Hepatocyte (in vitro differentiated cells): ENCODE data around the gene COPB1. TPM values are rescaled to one million over a fixed set of nuclear protein-coding genes. Genes with fewer than 3 reads are reported as not detected.
A peak's percentile ranks its signal among the peaks of the same experiment; 100 is the strongest.

Experiments used
- DNase-seq: peaks from one replicate; pipeline ENCODE4 v3.0.0-alpha.2; 2016; ENCODE audit warnings: low spot score
- H2AFZ ChIP-seq: fragments of 200-600 bp; sonication (generic); 2 replicates; pipeline ENCODE4 v1.6.0; 2016; ENCODE audit warnings: antibody characterized with exemption, mild to moderate bottlenecking
- H3K27ac ChIP-seq: fragments of 200-600 bp; sonication (generic); 2 replicates; pipeline ENCODE4 v1.5.1; 2016; ENCODE audit warnings: mild to moderate bottlenecking
- H3K27me3 ChIP-seq: fragments of 200-600 bp; sonication (generic); 2 replicates; pipeline ENCODE4 v1.6.1; 2016
- H3K36me3 ChIP-seq: fragments of 200-600 bp; sonication (generic); replicated peaks from 2 replicates; pipeline ENCODE4 v1.5.1; 2016; ENCODE audit warnings: low read depth; ENCODE audit not compliant: insufficient read depth
- H3K4me1 ChIP-seq: fragments of 200-600 bp; sonication (generic); 2 replicates; pipeline ENCODE4 v1.5.1; 2016; ENCODE audit warnings: mild to moderate bottlenecking, moderate library complexity; ENCODE audit not compliant: insufficient read depth
- H3K4me2 ChIP-seq: fragments of 200-600 bp; sonication (generic); 2 replicates; pipeline ENCODE4 v1.6.0; 2016
- H3K4me3 ChIP-seq: fragments of 200-600 bp; sonication (generic); 2 replicates; pipeline ENCODE4 v1.5.1; 2016; ENCODE audit warnings: mild to moderate bottlenecking
- H3K79me2 ChIP-seq: fragments of 200-600 bp; sonication (generic); 2 replicates; pipeline ENCODE4 v1.6.0; 2017; ENCODE audit warnings: mild to moderate bottlenecking
- H3K9me2 ChIP-seq: fragments of 200-600 bp; sonication (generic); replicated peaks from 2 replicates; pipeline ENCODE4 v1.6.0; 2017; ENCODE audit warnings: mild to moderate bottlenecking; ENCODE audit not compliant: insufficient read depth
- H3K9me3 ChIP-seq: fragments of 200-600 bp; sonication (generic); 2 replicates; pipeline ENCODE4 v1.5.1; 2016; ENCODE audit warnings: low read depth, mild to moderate bottlenecking
- H4K20me1 ChIP-seq: fragments of 200-600 bp; sonication (generic); 2 replicates; pipeline ENCODE4 v1.6.0; 2016; ENCODE audit warnings: mild to moderate bottlenecking; ENCODE audit not compliant: insufficient read depth, poor library complexity, severe bottlenecking
- CTCF ChIP-seq: fragments of 200-600 bp; sonication (generic); IDR thresholded peaks from 2 replicates; pipeline ENCODE4 v1.5.1; 2016; ENCODE audit warnings: antibody characterized with exemption, mild to moderate bottlenecking; ENCODE audit not compliant: poor library complexity
- EZH2 ChIP-seq: fragments of 200-600 bp; sonication (generic); IDR thresholded peaks from 2 replicates; pipeline ENCODE4 v1.6.1; 2016; ENCODE audit warnings: antibody characterized with exemption, mild to moderate bottlenecking, borderline replicate concordance
- EZH2phosphoT487 ChIP-seq: fragments of 200-600 bp; sonication (generic); IDR thresholded peaks from one replicate; pipeline ENCODE4 v1.6.1; 2018; ENCODE audit warnings: antibody characterized with exemption, mild to moderate bottlenecking, low read depth, moderate library complexity; ENCODE audit not compliant: unreplicated experiment, severe bottlenecking
- WGBS: methylation state at CpG from one replicate; pipeline ENCODE4 v1.1.6; 2016; ENCODE audit warnings: low lambda C conversion rate; ENCODE audit errors: missing lambda C conversion rate; 5-methylcytosine and 5-hydroxymethylcytosine counted together
- polyA plus RNA-seq: library from polyadenylated mRNA; unstranded; fragments of >200 nt; fragmentation: Nextera tagmentation; extraction: Ambion mirVana; gene quantifications from 2 replicates; pipeline ENCODE4 v1.2.1, GENCODE V29; 2016
- total RNA-seq: library from RNA; depleted of rRNA; stranded (reverse); fragments of >200 nt; gene quantifications from 2 replicates; pipeline ENCODE4 v1.2.3, GENCODE V29; 2014

COPB1 gene
- total RNA-seq (226 and 228 TPM in 2 replicates), polyA plus RNA-seq (87.5 and 98.2 TPM in 2 replicates)

GRCh38 chr11:14499560-14500180 is at the start of gene COPB1:
Gene COPB1 (minus strand): TSS chr11:14499811. CDS start chr11:14498928, 883 bp downstream.
- peak; percentile 95 for DNase-seq
- Histone ChIP-seq H3K27ac (peak within 1 kb of the TSS; percentile 92), H3K4me2 (peak within 1 kb of the TSS; percentile 80), H3K4me3 (peak within 1 kb of the TSS; percentile 71), H3K79me2 (peaks cover 48% of the 10 kb centered on the region), H3K9me3 (no peaks in the 10 kb centered on the region), H3K9me2 (no peaks in the 10 kb centered on the region), H3K27me3 (no peaks in the 10 kb centered on the region), H4K20me1 (peaks cover 9% of the 10 kb centered on the region), H3K36me3 (peaks cover 7% of the 10 kb centered on the region), H2AFZ (peak within 1 kb of the TSS; percentile 79), H3K4me1 (peaks cover 11% of the 10 kb centered on the region)
- no peak for TF ChIP-seq EZH2phosphoT487
- TF ChIP-seq CTCF = no peak
- TF ChIP-seq EZH2 = no peak
- under 1% methylated on average over 32 of the region's 37 CpGs for WGBS

GRCh38 chr11:14547440-14547839 is 47.8 kb upstream of the COPB1 start:
- Histone ChIP-seq H3K36me3 (no peaks in the 10 kb centered on the region), H3K27me3 (no peaks in the 10 kb centered on the region), H2AFZ (no peak overlapping the region), H3K9me2 (no peaks in the 10 kb centered on the region), H4K20me1 (no peaks in the 10 kb centered on the region), H3K27ac (no peak overlapping the region), H3K9me3 (no peaks in the 10 kb centered on the region), H3K4me3 (no peak overlapping the region), H3K79me2 (no peaks in the 10 kb centered on the region), H3K4me2 (no peak overlapping the region), H3K4me1 (no peaks in the 10 kb centered on the region)
- no peak for TF ChIP-seq EZH2phosphoT487
- TF ChIP-seq EZH2 = no peak
- TF ChIP-seq CTCF = no peak
- WGBS = 81% methylated on average over 2 of the region's 2 CpGs
- DNase-seq = no peak

GRCh38 chr11:14546672-14547071 is 47.1 kb upstream of the COPB1 start:
- Histone ChIP-seq H2AFZ (no peak overlapping the region), H3K79me2 (no peaks in the 10 kb centered on the region)

More at GRCh38 chr11:14546672-14547071, 47.1 kb upstream of the COPB1 start:
- H3K4me2 ChIP-seq = no peak overlapping the region
- H3K36me3 ChIP-seq = no peaks in the 10 kb centered on the region
- no peaks in the 10 kb centered on the region for H4K20me1 ChIP-seq
- H3K27ac ChIP-seq = no peak overlapping the region
- no peak for TF ChIP-seq EZH2phosphoT487
- TF ChIP-seq EZH2 = no peak
- no peak for TF ChIP-seq CTCF
- no peaks in the 10 kb centered on the region for H3K9me3 ChIP-seq
- H3K4me3 ChIP-seq = no peak overlapping the region
- no peaks in the 10 kb centered on the region for H3K27me3 ChIP-seq
- no peaks in the 10 kb centered on the region for H3K9me2 ChIP-seq
- no peak for DNase-seq
- H3K4me1 ChIP-seq = no peaks in the 10 kb centered on the region
